Activated effector memory CD4-positive, alpha-beta T cell treated with anti-CD3 and anti-CD28 coated beads, Interleukin-2, amount 50 U/mL, for 16 hours (primary cell): Measurements from ENCODE around the gene CCL4L2.
"Not testable (repeated sequence)": the region's sequence is repeated elsewhere in the genome, so short reads cannot be mapped to it uniquely, and the experiment has no call there.

Experiments
- DNase-seq: peaks from one replicate; pipeline ENCODE4 v3.0.0-alpha.2; 2020

CCL4L2 gene

DNA sequence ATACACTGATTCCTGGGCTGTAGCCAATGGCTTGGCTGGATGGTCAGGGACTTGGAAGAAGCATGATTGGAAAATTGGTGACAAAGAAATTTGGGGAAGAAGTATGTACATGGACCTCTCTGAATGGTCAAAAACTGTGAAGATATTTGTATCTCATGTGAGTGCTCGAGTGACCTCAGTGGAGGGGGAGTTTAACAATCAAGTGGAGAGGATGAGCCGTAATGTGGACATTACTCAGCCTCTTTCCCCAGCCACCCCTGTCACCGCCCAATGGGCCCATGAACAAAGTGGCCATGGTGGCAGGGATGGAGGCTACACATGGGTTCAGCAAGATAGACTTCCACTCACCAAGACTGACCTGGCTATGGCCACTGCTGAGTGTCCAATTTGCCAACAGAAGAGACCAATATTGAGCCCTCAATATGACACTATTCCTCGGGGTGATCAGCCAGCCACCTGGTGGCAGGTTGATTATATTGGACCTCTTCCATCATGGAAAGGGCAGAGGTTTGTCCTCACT lies 10.8 kb downstream of the CCL4L2 start:
- DNase-seq, result not testable (repeated sequence)

DNA sequence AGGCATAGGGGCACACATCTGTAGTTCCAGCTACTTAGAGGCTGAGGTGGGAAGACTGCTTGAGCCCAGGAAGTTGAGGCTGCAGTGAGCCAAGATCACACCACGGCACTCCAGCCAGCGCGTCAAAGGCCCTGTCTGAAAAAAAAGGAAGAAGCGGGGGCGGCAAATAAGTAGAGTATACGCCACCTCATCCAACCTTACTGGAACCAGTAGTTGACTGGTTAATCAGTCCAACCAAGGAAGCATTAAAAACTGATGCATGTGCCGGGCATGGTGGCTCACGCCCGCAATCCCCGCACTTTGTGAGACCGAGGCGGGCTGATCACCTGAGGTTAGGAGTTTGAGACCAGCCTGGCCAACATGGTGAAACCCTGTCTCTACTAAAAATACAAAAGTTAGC lies 12.1 kb downstream of the CCL4L2 start:
- DNase-seq, result not testable (repeated sequence)

DNA sequence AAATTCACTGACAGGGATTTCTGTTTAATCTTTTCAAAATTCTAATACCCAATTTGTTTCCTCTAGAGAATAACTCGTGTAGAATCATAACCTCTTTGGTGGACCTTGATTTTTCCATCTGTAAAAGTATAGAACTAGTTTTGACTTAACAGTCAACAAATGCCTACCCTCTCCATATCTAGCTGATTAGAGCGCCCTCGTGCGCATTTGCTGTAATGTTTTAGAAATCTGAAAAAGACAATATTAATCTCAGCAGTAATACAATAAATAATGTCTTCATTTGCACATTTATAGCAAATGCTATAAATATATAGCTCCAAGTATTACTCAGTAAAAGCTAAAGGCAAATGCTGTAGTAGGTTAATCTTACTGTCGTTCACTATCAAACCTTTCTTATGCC lies 18.8 kb downstream of the CCL4L2 start:
- not testable (repeated sequence) for DNase-seq

DNA sequence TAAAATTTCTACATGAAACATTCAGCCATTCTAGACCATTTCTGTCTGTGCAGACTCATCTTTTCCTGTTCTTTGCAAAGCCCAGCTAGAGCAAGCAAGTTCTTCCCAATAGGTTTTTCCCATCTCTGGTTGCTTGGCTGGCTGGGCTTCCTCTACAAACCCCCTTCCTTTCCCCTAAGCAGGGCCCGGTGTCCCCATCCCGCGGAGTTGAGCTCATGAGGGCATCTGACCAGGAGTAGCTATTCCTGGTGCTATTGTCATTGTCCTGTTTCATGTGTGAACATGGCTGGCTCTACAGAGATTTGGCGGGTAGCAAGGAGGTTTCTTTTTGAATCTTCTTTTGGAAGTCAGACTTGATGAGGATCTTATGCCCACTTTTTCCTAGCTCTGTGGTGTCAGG lies 31.2 kb downstream of the CCL4L2 start:
- DNase-seq, result not testable (repeated sequence)
